Activated T-cell treated with anti-CD3 and anti-CD28 coated beads, Interleukin-2, amount 50 U/mL, for 24 hours (primary cell): ENCODE data around the gene CCDC97.

Experiments
- DNase-seq: peaks from one replicate; pipeline ENCODE4 v3.0.0-alpha.2; 2020
- H3K27ac Mint-ChIP-seq: 2 replicates; pipeline ENCODE4 v1.8.0; 2020; ENCODE audit warnings: mild to moderate bottlenecking, mixed read lengths
- H3K27me3 Mint-ChIP-seq: 2 replicates; pipeline ENCODE4 v1.8.0; 2020; ENCODE audit warnings: mixed read lengths
- H3K36me3 Mint-ChIP-seq: 2 replicates; pipeline ENCODE4 v1.8.0; 2020; ENCODE audit warnings: low read depth, mixed read lengths
- H3K4me1 Mint-ChIP-seq: 2 replicates; pipeline ENCODE4 v1.8.0; 2020; ENCODE audit warnings: low read depth, mixed read lengths
- H3K4me3 Mint-ChIP-seq: 2 replicates; pipeline ENCODE4 v1.8.0; 2020; ENCODE audit warnings: mild to moderate bottlenecking, moderate library complexity, mixed read lengths
- H3K9me3 Mint-ChIP-seq: 2 replicates; pipeline ENCODE4 v1.8.0; 2020; ENCODE audit warnings: mixed read lengths

Gene CCDC97

DNA sequence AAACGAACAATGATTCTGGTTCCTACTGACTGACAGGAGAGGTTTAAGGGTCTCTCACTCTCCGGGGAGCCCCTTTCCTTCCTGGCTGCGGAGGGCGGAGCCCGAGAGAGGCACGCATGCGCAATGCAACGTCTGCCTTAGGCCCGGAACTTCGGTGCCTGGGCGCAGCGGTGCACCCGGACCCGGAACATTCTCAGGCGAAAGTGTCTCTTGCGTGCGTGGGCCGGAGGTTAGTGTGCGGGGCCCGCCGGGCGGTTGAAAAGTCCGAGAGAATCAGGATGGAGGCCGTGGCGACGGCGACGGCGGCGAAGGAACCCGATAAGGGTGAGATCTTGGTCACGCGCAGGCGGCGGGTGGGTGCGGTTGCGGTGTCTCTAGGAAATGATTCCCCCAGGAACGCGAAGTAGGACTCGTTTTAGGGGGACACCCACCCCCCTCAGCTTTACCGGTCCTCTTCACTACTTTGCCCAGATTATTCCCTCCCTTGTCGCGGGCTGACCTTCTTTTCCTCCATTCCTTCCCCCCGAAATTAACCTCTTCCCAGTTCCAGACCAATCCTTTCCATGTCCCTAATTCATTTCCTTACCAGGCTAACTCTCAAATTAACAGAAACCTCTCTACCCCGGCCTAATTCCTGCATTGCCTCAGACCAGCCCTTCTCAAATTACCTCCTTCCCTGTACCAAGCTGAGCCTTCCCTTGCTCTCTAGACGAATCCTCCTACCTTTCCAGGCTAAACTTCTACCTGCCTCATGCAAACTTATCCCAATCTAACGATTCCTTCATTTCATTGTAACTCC, at the start of gene CCDC97:
CCDC97 (plus strand) TSS at position 140 of the 799 bp plus-strand sequence; CDS start at position 279, 139 bp downstream.
- peak; percentile 95 for DNase-seq
- Mint-ChIP-seq H3K9me3 (no peaks in the 10 kb centered on the region), H3K4me1 (peaks cover 75% of the 10 kb centered on the region), H3K4me3 (peak within 1 kb of the TSS; percentile 96), H3K27ac (peak within 1 kb of the TSS; percentile 99), H3K27me3 (no peaks in the 10 kb centered on the region), H3K36me3 (peaks cover 83% of the 10 kb centered on the region)

DNA sequence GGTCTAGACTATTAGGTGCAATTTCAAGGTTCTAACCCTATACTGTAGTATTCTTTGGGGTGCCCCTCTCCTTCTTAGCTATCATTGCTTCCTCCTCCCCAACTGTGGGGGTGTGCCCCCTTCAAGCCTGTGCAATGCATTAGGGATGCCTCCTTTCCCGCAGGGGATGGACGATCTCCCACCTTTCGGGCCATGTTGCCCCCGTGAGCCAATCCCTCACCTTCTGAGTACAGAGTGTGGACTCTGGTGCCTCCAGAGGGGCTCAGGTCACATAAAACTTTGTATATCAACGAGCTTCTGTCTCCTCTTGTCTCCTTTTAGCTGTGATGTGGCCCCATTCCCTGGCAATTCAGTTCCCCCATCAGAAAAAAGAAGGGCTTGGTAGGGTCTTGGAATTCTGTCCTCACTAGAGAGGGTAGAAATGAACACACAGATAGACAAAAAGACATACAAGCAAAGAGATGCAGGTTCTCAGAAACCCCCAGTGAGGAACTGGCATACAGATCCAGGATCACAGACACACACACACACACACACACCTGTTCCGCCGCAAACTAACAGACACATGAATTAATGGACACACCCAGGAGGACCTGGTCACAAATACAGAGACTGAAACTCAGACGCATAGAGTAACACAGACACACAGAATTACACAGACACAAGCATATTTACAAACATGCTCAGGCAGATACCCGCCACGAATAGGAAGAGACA, 48.3 kb upstream of the CCDC97 start:
- no peaks in the 10 kb centered on the region for H3K27me3 Mint-ChIP-seq
- peak overlapping the region; percentile 93 for H3K4me3 Mint-ChIP-seq
- DNase-seq = no peak
- H3K27ac Mint-ChIP-seq = peak overlapping the region; percentile 100
- peaks cover 25% of the 10 kb centered on the region for H3K36me3 Mint-ChIP-seq
- no peaks in the 10 kb centered on the region for H3K9me3 Mint-ChIP-seq
- H3K4me1 Mint-ChIP-seq = peaks cover 28% of the 10 kb centered on the region

GRCh38 chr19:41263042-41263849, 46.7 kb upstream of the CCDC97 start:
- H3K36me3 Mint-ChIP-seq = peaks cover 41% of the 10 kb centered on the region
- peaks cover 43% of the 10 kb centered on the region for H3K4me1 Mint-ChIP-seq
- no peaks in the 10 kb centered on the region for H3K27me3 Mint-ChIP-seq
- peak overlapping the region; percentile 93 for H3K4me3 Mint-ChIP-seq
- H3K9me3 Mint-ChIP-seq = no peaks in the 10 kb centered on the region
- peak overlapping the region; percentile 100 for H3K27ac Mint-ChIP-seq
- DNase-seq = peak; percentile 79

GRCh38 chr19:41263850-41264580, 46.0 kb upstream of the CCDC97 start, which contains the start of gene HNRNPUL1:
Gene HNRNPUL1, plus strand, starts transcription at chr19:41264372. Its CDS starts 132 bp downstream, at chr19:41264504.
- H3K4me3 Mint-ChIP-seq = peak within 1 kb of the TSS; percentile 93
- H3K27me3 Mint-ChIP-seq = no peaks in the 10 kb centered on the region
- peak within 1 kb of the TSS; percentile 100 for H3K27ac Mint-ChIP-seq
- peak; percentile 100 for DNase-seq
- H3K36me3 Mint-ChIP-seq = peaks cover 49% of the 10 kb centered on the region
- H3K9me3 Mint-ChIP-seq = no peaks in the 10 kb centered on the region
- H3K4me1 Mint-ChIP-seq = peaks cover 45% of the 10 kb centered on the region

GRCh38 chr19:41264581-41265394, 45.2 kb upstream of the CCDC97 start:
- peaks cover 45% of the 10 kb centered on the region for H3K4me1 Mint-ChIP-seq
- DNase-seq = peak; percentile 79
- H3K27ac Mint-ChIP-seq = peak overlapping the region; percentile 100
- no peaks in the 10 kb centered on the region for H3K27me3 Mint-ChIP-seq
- H3K9me3 Mint-ChIP-seq = no peaks in the 10 kb centered on the region
- peak overlapping the region; percentile 93 for H3K4me3 Mint-ChIP-seq
- H3K36me3 Mint-ChIP-seq = peaks cover 57% of the 10 kb centered on the region

GRCh38 chr19:41265395-41266153, 44.4 kb upstream of the CCDC97 start:
- Mint-ChIP-seq H3K9me3 (no peaks in the 10 kb centered on the region), H3K4me3 (peak overlapping the region; percentile 93), H3K27me3 (no peaks in the 10 kb centered on the region), H3K36me3 (peaks cover 62% of the 10 kb centered on the region), H3K27ac (peak overlapping the region; percentile 100), H3K4me1 (peaks cover 45% of the 10 kb centered on the region)
- peak; percentile 49 for DNase-seq

- H3K4me3 Mint-ChIP-seq = no peak overlapping the region
- no peak overlapping the region for H3K27ac Mint-ChIP-seq
- no peak for DNase-seq
- no peaks in the 10 kb centered on the region for H3K9me3 Mint-ChIP-seq
- peaks cover 91% of the 10 kb centered on the region for H3K36me3 Mint-ChIP-seq
- H3K27me3 Mint-ChIP-seq = no peaks in the 10 kb centered on the region
- H3K4me1 Mint-ChIP-seq = peaks cover 29% of the 10 kb centered on the region
These were observed 40.9 kb upstream of the CCDC97 start for GRCh38 chr19:41269055-41269454.

- Mint-ChIP-seq H3K4me1 (peaks cover 29% of the 10 kb centered on the region), H3K27me3 (no peaks in the 10 kb centered on the region), H3K36me3 (peaks cover 97% of the 10 kb centered on the region), H3K9me3 (no peaks in the 10 kb centered on the region), H3K4me3 (no peak overlapping the region), H3K27ac (no peak overlapping the region)
- no peak for DNase-seq
These were observed 40.4 kb upstream of the CCDC97 start for GRCh38 chr19:41269571-41269970.

- no peak for DNase-seq
- H3K4me1 Mint-ChIP-seq = peaks cover 2% of the 10 kb centered on the region
- H3K27ac Mint-ChIP-seq = peak overlapping the region; percentile 22
- H3K4me3 Mint-ChIP-seq = no peak overlapping the region
- peaks cover 98% of the 10 kb centered on the region for H3K36me3 Mint-ChIP-seq
- H3K27me3 Mint-ChIP-seq = no peaks in the 10 kb centered on the region
- H3K9me3 Mint-ChIP-seq = no peaks in the 10 kb centered on the region
These were observed 36.9 kb upstream of the CCDC97 start for GRCh38 chr19:41273076-41273475.

GRCh38 chr19:41274802-41275201, 35.2 kb upstream of the CCDC97 start:
- no peak for DNase-seq
- H3K4me3 Mint-ChIP-seq = no peak overlapping the region
- no peaks in the 10 kb centered on the region for H3K9me3 Mint-ChIP-seq
- H3K4me1 Mint-ChIP-seq = no peaks in the 10 kb centered on the region
- peak overlapping the region; percentile 53 for H3K27ac Mint-ChIP-seq
- no peaks in the 10 kb centered on the region for H3K27me3 Mint-ChIP-seq
- H3K36me3 Mint-ChIP-seq = peaks cover 95% of the 10 kb centered on the region

- peak overlapping the region; percentile 50 for H3K27ac Mint-ChIP-seq
- no peaks in the 10 kb centered on the region for H3K9me3 Mint-ChIP-seq
- H3K36me3 Mint-ChIP-seq = peaks cover 98% of the 10 kb centered on the region
- no peaks in the 10 kb centered on the region for H3K4me1 Mint-ChIP-seq
- no peak overlapping the region for H3K4me3 Mint-ChIP-seq
- DNase-seq = no peak
- H3K27me3 Mint-ChIP-seq = no peaks in the 10 kb centered on the region
These were observed 33.7 kb upstream of the CCDC97 start for GRCh38 chr19:41276231-41276630.

DNA sequence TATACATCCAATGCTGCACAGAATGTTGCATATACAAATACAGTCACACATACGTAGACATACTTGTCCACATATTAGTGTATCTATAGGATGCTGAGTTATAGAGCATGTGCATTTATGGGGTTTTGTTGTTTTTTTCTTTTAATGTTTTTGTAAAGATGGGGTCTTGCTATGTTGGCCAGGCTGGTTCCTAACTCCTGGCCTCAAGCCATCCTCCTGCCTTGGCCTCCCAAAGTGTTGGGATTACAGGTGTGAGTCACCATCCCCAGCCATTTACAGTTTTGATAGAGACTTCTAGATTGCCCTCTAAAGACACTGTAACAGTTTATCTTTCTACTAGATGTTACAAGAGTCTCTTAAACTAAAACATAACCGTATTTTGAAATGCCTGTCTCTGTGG, 31.5 kb upstream of the CCDC97 start:
- no peak for DNase-seq
- Mint-ChIP-seq H3K27me3 (no peaks in the 10 kb centered on the region), H3K9me3 (no peaks in the 10 kb centered on the region), H3K36me3 (peaks cover 96% of the 10 kb centered on the region), H3K27ac (no peak overlapping the region), H3K4me1 (no peaks in the 10 kb centered on the region), H3K4me3 (no peak overlapping the region)
